H1 (cell line): Measurements from ENCODE around the gene AOPEP. TPM values are rescaled to one million over a fixed set of nuclear protein-coding genes. Genes with fewer than 3 reads are reported as not detected.

Source experiments
- ASH2L ChIP-seq: fragments of 200-600, 300-600 bp; sonication (generic); IDR thresholded peaks from one replicate; pipeline ENCODE4 v1.7.1; 2017; ENCODE audit warnings: low read length
- BACH1 ChIP-seq: IDR thresholded peaks from 2 replicates; pipeline ENCODE4 v1.6.1; 2012; ENCODE audit warnings: low read length, improper control_type of control experiment
- CHD1 ChIP-seq: IDR thresholded peaks from 2 replicates; pipeline ENCODE4 v1.6.1; 2012; ENCODE audit warnings: low read depth, low read length, improper control_type of control experiment
- CHD2 ChIP-seq: IDR thresholded peaks from 2 replicates; pipeline ENCODE4 v1.6.1; 2012; ENCODE audit warnings: low read length, improper control_type of control experiment
- HDAC6 ChIP-seq: IDR thresholded peaks from one replicate; pipeline ENCODE4 v1.7.1; 2012; ENCODE audit warnings: low read depth, mild to moderate bottlenecking, inconsistent platforms, low read length, moderate library complexity
- MAFK ChIP-seq: IDR thresholded peaks from 2 replicates; pipeline ENCODE4 v1.6.1; 2012; ENCODE audit warnings: low read depth, mild to moderate bottlenecking, improper control_type of control experiment, low read length
- polyA plus RNA-seq, 7 experiments: library from polyadenylated mRNA; depleted of rRNA in 3 of 7; stranded (reverse) in 5 of 7; unstranded in 2 of 7; fragments of >200 nt in 5 of 7; fragments of 200-250 nt in 2 of 7; gene quantifications; 1 replicate in 5 of 7; 2 replicates in 1 of 7; 4 replicates in 1 of 7; pipeline versions ENCODE4 v1.2.1 to v1.2.3, GENCODE V29; 2011 to 2013; ENCODE audit warnings: missing spikeins in 2 of 7, mixed read lengths in 2 of 7
- total RNA-seq: library from RNA; stranded (reverse); fragmentation: NEBNext Ultra II Directional; extraction: Animal tissue kit (Norgen Biotek cat#: 25700); gene quantifications from 2 replicates; pipeline ENCODE4 v1.2.1, GENCODE V29; 2021

The AOPEP gene
- total and polyA plus RNA-seq, 2 of the 8 experiments (the other 6 are each of a cell fraction or from before 2014, with no cell fraction given), result 6.1 to 14.3 TPM

GRCh38 chr9:94811074-94811473 is 84.6 kb downstream of the AOPEP start (continued):
- TF ChIP-seq HDAC6 (no peak), CHD1 (no peak), MAFK (no peak), ASH2L (no peak), BACH1 (no peak), CHD2 (no peak)
